ENCODE results near the gene ZFPL1.

The ZFPL1 gene

DNA sequence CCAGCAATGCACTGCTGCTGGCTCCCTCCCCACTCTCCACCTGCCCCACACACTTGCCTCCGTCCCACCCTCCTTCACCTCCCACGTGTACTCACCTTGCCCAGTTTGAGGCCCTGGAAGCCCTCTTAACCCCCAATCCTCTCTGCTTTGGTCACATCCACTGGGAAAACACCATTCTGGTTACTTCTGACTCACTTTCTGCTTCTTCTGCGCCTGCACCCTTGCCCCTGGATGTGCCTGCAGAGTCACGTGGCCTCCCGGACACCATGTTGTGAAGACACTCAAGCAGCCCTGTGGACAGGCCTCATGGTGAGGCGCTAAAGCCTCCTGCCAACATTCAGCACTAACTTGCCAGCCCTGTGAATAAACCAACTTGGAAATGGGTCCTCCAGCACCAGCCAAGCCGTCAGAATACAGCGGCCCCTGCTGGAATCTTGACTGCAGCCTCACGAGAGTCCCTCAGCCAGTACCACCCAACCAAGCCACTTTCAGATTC lies 23.1 kb upstream of the ZFPL1 start:
- peak; percentile 70 for DNase-seq

DNA sequence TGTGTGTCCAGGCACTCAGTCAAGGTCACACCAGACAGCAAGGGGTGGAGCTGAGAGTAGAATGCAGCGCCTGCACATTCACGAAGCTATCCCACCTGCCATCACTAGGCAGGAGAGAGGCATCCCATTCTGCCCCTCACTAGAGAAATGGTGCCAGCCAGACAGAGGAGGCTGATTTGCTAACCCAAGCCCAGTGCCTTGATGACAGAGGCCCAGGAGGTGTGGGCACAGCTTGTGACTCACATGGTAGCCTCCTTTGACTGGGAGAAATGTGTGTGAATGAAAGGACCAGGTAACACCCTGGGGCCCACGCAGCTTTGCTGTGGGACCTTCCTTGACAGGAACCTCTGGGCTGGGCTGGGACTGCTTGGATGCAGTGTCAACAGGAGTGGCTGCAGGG lies 20.5 kb upstream of the ZFPL1 start:
- DNase-seq, result no peak

- DNase-seq, result no peak
Observed at GRCh38 chr11:65064847-65065240, 19.2 kb upstream of the ZFPL1 start.

GRCh38 chr11:65065851-65066250 lies 18.2 kb upstream of the ZFPL1 start:
- no peak for DNase-seq

DNA sequence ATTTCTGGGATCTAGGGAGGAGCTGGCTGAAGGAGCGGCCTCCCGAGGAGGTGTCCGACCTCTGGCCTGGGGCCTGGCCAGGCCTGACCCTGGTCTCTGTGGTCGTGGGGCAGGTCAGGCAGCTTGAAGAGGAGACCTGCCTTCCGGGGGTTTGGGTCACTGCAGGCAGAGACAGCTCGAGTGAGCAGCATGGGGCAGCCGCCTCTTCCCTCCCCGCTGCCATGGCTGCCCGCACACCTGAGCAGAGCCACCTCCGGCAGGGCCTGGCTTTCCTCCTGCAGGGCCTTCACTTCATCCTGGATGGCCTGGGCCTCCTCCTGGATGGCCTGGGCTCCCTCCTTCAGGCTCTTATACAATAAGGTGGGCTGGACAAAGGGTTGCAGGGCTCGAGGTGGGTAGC lies 17.7 kb upstream of the ZFPL1 start:
- DNase-seq, result no peak

DNA sequence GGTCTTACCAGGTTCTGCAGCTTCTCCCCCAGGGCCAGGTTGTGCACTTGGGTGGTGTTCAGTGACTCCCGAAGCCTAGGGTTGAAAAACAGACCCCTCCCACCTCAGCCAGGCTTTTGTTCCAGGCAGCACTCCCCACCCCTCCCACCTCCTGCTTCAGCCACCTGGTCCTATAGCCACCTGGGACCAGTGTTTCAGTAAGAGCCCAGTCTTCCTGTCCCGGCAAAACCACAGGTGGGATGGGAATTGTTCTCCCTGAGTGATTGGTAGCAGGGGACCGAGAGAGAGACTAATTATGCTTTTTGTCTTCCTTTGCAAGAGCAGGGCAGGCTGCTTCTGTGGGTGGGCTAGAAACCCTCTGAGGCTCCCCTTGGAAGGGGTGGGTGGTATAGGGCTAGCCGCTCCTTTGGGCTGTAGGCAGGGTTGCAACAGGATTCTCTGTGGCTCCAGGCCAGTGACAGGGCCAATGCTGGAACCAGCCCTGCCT lies 17.2 kb upstream of the ZFPL1 start:
- DNase-seq, result peak; percentile 34

- no peak for DNase-seq
Observed at GRCh38 chr11:65067446-65067845, 16.6 kb upstream of the ZFPL1 start.

- DNase-seq, result no peak
Observed at GRCh38 chr11:65069217-65069616, 14.8 kb upstream of the ZFPL1 start.

- no peak for DNase-seq
Observed at GRCh38 chr11:65071907-65072630, 12.0 kb upstream of the ZFPL1 start.

DNA sequence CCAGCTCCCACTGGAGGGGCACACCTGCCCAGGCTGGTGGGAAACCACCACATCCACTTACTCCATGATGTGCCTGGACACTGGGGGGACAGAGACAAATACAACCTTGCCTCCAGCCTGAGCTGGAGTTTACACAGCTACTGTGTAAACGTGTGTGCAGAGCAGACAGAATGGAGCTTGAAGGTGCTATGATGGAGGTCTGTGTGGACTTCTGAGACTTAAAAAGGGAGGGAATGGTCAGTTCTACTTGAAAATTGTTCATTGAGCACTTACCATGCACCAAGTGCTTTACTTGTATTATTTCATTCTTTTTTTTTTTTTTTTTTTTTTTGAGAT lies 11.4 kb upstream of the ZFPL1 start:
- no peak for DNase-seq

DNA sequence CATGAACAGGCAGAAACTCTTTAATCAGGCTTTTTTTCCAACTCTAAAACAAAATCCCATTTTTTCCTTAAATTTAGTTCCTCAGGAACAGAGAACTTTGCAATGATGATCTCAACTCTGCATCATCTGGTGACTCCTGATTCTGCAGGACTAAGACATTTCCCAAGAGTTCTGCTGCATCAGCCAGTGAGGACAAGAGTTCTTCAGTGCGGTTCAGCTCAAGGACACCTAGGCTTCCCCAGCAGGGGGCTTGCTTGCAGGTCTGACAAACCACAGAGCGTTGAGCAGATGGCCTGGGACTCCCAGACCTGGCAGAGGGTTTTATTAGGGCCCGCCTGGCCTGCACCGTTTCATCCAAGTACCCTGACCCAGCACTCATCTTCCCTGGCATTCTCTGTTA lies 6.6 kb upstream of the ZFPL1 start:
- DNase-seq, result peak; percentile 35

DNA sequence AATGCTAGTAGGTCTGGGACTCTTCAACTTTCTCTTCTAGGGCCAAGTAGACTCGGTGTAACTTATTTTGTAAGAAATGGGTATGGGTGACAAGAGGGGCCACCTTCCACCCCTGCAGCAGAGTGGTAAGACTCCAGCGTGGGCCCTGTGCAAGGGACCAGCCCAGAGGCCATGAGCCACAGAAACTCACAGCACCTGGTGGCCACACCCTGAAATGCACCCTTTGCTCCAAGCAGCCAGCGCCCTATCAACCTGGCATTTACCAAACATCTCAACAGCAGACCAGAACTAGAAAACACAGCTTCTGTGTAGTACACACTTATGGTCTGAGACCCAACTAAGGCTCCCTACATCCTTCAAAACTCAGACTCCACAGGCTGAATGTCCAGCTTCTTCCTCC lies 5.9 kb upstream of the ZFPL1 start:
- DNase-seq, result peak; percentile 74

GRCh38 chr11:65078786-65079342 lies 5.2 kb upstream of the ZFPL1 start:
- DNase-seq, result no peak

DNA sequence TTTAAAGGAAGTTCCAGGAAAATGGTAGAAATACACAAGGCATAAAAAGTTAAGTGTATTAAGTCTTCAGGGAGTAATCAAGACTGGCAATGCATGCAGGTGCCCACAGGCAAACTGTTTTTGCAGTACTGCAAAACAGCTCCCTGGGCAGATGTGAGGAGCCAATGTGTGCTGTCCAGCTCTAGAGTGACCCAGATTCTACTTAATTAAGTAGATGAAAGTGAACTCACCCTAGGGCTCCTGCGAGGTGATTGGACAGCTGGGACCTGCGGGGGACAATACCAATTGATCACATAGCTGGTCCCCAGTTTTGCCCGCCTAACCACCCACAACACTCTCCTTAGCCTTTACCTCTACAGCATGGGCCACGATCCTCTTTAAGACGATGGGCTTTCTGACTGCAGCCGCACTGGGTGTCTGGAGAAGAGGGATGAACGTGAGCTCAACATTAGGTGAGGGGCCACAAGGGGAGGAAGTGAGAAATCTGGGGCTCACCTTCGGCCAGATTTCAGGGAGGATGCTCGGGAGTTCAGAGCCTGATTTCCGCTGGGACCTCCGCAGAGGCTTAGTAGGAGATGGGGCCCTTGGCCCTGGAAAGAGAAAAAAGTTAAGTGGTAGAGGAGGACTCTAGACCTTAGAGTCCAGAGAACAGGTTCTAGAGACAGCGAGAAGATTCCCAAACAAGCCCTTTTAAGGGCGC lies 738 bp upstream of the ZFPL1 start:
- DNase-seq, result no peak

- no peak for DNase-seq
Observed at GRCh38 chr11:65084598-65085375, 765 bp downstream of the ZFPL1 start.

- no peak for DNase-seq
Observed at GRCh38 chr11:65085446-65085845, 1.4 kb downstream of the ZFPL1 start.

GRCh38 chr11:65086809-65087208 lies 2.8 kb downstream of the ZFPL1 start:
- DNase-seq, result no peak

GRCh38 chr11:65087216-65087615 lies 3.2 kb downstream of the ZFPL1 start:
- DNase-seq, result no peak

- DNase-seq, result no peak
Observed at GRCh38 chr11:65087827-65088226, 3.8 kb downstream of the ZFPL1 start.

DNA sequence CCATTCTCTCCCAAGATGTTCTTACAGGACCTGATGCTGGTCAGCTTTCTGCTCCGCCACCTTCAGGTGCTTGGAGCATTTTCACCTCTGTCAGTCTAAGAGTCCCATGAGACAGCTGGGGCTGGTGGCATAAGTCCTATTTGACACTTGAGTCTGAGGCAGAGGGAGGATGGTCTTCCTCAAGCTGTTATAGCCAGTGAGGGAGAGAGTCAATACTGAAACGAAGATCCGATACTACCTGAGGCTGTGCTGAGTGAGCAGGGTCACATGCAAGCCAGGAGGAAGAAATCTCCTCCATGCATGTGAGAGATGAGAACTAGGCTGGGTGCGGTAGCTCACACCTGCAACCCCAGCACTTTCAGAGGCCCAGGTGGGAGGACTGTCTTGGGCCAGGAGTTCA lies 5.6 kb downstream of the ZFPL1 start:
- peak; percentile 77 for DNase-seq

DNA sequence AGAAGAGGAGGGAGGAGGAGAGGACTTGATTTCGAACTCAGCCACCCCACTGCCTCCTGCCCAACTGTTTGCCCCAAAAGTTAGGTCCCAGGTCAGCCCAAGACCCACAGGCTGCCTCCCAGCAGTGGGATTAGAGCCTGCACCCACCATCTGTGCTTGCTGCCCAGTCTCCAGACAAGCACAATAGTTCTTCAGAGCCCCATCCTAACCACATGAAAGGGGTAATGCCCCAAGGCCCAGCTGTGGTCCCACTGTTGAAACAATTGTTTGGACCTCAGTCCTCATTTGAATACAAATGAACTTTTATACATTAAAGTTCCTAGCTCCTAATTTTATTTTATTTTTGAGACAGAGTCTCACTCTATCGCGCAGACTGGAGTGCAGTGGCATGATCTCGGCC lies 6.6 kb downstream of the ZFPL1 start:
- no peak for DNase-seq

- no peak for DNase-seq
Observed at GRCh38 chr11:65095427-65095826, 11.4 kb downstream of the ZFPL1 start.
